HG03575 (cell line): ENCODE results near the gene DCUN1D2.
"Not testable (repeated sequence)": the region's sequence is repeated elsewhere in the genome, so short reads cannot be mapped to it uniquely, and the experiment has no call there.

ENCODE experiments used
- ATAC-seq: cut with Tn5 transposase; IDR thresholded peaks from one replicate; pipeline ENCODE4 v1.9.1; 2021; ENCODE audit not compliant: unreplicated experiment, insufficient number of reproducible peaks, low FRiP score; ENCODE audit errors: extremely low read depth

The DCUN1D2 gene

DNA sequence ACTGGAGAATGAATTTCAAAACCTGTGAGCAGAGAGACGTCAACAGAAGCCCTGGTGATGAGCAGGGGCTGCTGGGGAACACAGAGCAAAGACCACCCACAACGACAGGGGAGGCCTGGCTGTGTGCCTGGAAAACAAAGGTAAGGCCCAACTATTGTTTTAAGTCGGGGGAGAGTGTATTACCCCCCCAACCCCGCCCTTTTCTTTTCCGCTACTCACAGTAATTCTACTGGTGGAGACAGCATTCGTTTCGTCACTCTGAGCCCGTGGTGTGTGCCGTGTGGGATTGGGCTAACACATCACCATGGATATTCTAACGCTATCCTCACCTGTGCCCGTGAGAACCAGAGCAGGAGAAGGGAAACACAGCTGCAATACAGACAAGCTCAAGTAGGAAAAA is 18.7 kb downstream of the DCUN1D2 start:
- ATAC-seq = no peak

DNA sequence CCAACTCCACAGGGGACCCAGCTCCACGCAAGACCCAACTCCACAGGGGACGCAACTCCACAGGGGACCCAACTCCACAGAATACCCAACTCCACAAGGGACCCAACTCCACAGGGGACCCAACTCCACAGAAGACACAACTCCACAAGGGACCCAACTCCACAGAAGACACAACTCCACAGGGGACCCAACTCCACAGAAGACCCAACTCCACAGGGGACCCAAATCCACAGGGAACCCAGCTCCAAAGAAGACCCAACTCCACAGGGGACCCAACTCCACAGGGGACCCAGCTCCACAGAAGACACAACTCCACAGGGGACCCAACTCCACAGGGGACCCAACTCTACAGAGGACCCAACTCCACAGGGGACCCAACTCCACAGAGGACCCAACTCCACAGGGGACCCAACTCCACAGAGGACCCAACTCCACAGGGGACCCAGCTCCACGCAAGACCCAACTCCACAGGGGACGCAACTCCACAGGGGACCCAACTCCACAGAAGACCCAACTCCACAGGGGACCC is 19.8 kb downstream of the DCUN1D2 start:
- not testable (repeated sequence) for ATAC-seq

DNA sequence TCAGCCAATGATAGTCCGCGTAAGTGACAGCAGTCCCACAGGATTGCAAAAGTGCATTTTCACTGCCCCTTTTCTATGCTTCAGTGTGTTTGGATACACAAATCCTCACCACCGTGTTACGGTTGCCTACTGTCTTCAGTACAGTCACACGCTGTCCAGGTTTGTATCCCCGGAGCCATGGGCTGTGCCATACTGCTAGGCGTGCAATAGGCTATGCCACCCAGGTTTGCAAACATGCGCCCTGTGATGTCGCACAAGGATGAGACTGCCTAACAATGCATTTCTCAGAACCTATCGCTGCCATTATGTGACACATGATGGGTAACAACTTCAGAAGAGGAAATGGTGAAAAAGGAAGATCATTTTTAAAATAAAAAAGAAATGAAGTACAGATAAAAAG is 20.4 kb downstream of the DCUN1D2 start:
- no peak for ATAC-seq

DNA sequence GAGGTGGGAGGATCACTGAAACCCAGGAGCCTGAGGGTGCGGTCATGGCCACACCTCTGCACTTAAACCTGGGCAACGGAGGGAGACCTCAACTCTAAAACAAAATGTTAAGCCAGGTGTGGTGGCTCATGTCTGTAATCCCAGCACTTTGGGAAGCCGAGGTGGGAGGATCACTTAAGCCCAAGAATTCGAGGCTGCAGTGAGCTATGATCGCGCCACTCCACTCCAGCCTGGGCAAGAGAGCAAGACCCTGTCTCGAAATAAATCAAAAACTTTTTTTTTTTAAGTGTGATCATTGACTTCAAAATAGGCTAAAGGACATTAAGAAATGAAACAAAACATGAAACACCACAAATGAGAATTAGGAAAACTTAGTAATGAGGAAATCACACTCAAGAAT is 20.9 kb downstream of the DCUN1D2 start:
- no peak for ATAC-seq

DNA sequence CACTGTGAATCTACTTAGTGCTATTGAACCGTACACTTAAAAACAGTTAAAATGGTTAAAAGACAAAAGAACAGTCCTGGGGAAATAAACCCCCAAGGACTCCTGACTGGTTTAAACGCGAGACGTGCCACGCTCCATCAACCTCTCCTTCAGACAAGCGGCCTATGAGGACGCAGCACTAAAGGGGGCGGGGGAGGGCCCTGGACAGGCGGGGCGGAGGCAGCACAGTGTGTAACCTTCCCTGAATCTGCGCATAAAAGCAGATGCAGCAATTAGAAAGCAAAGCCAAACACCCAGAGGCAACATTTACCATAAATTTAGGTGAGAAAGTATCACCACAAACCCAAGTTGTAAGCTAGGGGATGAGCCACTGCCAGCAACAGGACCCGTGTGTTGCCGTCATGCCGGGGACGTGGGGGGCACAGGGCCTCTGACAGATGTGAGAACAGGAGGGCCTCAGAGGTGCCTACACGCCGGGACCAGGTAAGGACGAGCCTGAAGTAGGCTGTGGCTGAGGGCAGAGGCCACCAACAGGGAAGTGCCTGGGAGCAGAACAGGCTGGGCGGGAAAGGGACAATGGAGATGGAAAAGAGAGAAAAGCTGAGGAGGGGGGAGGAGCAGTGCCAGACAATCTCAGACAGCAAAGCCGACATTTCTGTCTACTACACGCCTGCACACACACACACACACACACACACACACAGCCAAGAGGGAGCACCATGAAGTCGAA is 21.9 kb downstream of the DCUN1D2 start:
- no peak for ATAC-seq

DNA sequence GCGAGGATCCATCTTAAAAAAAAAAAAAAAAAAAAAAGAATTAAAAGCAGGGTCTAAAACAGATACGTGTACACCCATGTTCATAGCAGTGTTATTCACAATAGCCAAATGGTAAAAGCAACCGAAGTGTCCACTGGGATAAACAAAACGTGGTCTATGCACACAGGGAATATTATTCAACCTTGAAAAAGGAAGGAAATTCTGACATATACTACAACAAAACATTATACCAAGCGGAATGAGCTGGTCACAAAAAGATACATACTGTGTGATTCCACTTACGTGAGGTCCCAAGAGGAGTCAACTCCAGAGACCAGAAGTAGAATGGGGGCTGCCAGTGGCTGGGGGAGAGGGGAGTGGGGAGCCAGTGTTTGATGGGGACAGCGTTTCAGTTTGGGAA is 22.5 kb downstream of the DCUN1D2 start:
- ATAC-seq = no peak

DNA sequence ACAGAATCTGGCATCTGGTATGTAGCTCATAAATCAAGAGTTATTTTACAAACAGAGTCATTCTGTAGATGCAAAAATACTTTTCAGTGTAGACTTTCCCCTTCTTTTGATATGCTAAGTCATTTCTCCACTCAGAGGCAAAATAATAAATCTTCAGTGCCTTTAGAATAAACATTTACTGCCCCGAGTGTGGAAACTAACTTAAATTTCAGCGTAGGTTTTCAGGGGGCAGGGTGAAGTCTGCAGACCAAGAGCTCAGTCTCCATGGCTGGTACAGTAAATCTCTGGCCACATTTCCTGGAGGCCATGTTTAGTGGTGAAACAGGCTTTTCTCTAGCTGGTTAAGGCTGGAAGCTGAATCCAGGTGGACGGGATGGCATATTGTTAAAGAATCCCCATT is 24.1 kb downstream of the DCUN1D2 start:
- no peak for ATAC-seq

DNA sequence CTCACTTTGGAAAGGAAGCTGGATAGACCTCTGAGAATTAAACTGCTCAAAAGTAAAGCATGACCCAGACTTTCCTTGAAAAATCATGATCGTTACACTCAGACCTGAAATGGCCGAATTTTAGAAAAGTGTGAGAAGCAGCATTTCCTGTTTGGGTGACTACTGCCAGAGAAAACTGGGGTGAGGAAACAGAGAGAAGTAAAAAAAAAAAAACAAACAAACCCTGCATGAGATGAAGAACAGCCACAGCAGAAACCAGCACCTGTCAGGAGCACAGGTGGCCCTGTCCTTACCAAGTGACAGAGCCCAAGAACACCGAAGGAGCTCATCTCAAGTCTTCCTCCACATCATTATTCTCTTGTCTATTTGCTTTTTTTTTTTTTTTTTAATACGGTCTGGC is 25.2 kb downstream of the DCUN1D2 start:
- no peak for ATAC-seq

DNA sequence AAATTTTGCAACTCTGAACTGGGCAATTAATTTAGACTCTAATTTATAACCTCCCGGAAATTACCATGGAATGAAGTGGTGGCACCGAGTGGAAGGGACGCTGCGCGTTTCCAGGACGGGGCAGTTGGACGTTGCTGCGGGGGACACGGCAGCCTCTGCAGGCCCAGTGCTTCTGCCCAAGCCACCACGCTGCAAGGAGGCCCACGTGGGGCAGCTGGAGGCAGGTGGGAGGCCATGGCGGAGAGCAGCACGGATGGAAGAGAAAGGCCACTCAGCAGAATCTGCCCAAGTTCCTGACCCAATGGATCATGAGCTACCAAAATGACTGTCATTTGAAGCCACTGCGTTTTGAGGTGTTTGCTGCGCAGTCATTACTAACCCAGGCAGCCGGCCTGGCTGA is 26.0 kb downstream of the DCUN1D2 start:
- no peak for ATAC-seq

DNA sequence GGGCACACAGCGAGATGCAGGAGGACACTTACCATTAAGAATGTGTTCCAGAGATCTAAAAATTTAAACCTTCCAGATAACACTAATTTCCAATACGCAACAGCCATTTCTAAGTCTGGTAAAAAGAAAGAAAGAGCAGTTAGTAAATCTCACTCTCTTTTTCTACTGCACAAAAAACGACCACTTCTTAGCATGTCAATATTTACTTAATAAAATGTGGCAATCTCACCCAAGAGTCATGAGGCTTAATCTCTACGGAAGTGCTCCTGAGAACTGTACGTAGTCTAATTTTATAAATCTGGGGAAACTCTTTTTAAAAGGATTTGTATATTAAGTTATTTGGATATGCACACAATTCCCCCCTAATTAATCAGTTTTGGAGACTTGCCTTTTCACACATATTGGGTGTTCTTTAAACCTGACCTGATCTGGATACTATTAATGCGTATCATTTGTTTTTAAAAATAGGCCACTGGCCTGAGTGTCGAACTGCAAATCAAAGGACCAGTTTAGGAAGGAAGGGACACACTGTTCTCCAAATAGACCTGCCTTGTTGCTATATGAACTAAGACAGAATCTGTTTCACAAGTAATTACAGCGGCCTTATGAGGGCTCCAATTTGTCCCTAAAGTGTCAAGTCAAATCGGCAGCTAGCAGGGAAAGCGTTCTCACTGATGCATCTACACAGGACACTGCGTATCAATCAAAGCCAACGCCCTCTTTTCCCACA is 29.3 kb downstream of the DCUN1D2 start:
- ATAC-seq = no peak

DNA sequence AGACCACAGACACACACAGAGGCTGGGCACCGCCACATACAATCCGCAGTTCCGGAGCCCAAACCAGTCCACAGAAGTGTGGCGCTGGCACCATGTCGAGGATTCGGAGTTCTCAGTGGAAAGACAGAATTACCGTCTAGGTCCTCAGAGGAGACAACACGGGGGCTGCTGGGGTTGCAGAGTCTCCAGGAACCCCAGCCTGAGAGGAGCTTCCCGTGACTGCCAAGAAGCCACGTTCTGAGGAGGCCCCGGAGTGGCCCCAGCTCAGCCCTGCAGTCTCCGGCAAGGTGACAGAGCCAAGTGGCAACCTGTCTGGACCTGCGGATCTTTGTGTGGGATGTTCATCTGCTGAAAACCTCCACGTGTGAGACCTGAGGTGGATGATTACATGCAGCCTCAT is 29.9 kb downstream of the DCUN1D2 start:
- no peak for ATAC-seq

DNA sequence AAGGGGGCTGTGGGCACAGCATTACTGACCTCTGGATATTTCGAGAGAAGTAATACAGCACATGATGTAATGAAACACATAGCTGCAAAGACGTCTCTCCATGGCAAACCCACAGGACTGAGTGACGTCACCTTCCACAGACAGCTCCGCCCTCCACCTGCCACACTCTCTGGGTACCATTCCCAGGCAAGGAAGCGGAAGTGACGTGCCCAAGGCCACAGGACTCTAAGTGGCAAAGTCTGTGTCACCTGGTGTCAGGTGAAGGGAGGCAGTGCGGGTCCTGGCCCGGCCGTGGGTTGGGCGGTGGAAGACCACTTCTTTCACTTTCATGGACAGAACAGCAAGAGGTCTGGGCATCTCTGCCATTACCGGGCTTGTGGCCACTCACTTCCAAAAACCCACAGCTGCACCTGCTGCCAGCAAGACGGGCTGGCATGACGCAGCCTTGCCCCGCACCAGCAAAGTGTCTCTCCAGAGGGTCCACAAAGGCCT is 30.4 kb downstream of the DCUN1D2 start:
- no peak for ATAC-seq

DNA sequence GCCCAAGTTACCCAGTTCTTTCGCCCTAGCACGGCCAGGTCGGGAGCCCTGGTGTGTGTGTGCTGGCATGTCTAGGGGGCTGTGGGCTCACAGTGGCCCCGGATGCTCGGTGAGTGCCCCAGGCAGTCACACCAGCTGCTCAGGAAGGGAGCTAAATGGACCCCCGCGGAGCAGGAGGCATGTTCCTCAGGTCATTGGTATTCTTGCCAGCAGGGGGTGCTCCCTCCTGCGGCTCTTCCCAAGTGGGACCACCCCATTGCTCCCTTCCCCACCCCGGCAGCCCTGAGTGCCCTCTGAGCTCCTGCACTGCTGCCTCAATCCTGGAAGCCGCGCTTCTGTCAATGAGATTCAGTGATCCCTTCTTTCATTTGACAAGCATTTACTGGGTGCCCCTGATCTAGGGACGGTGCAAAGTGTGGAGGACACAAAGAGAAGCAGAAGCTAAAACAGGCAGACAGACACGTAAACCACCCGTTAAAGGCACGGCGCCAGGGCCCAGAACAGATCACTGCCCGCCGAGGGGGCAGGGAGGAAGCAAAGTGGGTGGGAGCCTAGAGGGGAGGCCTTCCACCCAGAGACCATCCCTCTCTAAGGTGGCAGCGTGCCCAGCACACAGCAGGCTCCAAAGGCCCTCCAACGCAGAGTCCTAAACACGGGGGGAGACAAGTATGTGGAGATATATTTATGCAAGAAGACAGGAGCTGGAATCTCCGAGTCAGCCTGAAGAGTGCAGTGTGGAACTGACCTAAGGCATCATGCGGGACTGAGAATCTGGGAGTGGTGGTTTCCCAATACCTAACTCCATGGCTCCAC is 32.1 kb downstream of the DCUN1D2 start:
- ATAC-seq = no peak

DNA sequence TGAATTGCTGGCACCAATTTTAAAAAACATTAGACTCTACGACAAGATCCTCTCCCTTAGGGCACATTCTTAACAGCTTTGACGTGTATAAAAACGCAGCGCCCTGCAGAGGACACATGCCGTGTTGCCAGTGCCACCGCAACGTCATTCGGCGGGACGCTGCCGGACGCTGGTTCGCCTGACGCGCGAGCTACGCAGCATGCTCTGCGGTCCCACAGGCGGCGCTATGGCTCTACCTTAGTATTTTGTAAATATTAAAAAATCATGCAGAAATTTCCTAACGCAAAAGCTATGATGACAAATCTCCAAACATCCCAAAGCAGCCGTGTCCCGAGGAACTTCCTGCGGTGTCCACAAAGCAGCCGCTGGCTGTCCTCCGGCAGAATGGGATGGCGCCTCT is 33.0 kb downstream of the DCUN1D2 start:
- no peak for ATAC-seq

DNA sequence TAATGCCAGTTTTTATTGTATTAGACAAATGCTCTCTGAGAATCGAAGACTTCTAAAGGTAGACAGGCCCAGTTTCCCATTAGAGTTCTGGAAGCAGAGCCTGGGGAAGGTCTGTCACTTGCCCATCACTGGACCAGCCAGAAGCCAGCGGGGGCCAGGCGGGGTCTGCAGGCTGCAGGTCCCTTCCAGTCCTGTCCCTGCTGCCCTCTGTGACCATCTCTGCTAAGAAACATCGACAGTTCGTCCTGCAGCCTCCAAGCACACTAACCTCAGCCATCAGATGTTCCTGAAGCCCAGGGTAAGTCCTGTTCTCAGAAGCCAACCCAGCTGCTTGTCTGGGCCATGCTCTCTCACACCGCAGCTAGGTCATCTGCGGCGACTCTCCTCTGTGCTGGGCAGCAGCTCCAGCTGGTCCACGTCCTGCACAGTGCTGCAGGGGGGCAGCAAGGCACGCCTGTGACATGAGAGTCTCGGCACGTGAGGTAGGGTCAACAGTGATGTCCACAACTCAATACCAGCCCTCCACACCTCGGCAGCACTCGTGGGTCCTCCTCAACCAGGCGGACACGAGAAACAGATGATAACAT is 34.3 kb downstream of the DCUN1D2 start:
- ATAC-seq = no peak

DNA sequence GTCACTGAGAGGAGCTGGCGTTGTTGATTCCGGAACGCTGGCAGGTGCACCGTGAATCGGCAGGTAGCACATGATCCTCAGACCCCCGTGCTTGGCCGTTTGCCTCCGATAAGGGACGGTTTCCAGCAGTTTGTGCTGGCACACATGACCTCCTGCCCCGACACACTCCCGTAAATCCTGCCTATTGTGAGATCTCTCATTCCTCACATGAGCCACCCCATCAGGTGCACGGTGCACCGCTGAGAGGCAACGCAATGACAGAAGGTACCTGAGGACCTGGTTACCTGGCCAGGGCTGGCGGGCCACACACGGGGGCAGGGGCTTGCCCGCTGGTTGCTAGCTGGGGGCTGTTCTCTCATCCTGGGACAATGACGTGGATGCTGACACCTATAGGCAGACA is 35.1 kb downstream of the DCUN1D2 start:
- ATAC-seq = no peak

DNA sequence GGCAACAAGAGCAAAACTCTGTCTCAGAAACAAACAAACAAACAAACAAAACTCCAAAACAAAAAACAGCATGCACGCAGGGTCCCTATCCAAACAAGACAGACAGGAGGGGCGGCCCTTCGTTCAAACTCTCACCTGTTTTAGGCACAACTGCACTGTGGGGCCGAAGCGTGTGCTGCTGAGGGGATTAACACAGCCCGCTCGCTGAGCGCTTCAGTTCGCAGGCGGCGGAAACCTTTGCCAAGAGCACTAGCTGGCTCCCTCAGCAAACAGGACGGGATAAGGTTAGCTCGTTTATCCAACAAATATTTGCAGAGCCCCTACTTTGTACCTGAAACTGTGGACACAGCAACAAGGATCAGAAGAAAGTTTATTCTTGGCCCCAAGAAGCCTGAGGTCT is 35.6 kb downstream of the DCUN1D2 start:
- no peak for ATAC-seq

DNA sequence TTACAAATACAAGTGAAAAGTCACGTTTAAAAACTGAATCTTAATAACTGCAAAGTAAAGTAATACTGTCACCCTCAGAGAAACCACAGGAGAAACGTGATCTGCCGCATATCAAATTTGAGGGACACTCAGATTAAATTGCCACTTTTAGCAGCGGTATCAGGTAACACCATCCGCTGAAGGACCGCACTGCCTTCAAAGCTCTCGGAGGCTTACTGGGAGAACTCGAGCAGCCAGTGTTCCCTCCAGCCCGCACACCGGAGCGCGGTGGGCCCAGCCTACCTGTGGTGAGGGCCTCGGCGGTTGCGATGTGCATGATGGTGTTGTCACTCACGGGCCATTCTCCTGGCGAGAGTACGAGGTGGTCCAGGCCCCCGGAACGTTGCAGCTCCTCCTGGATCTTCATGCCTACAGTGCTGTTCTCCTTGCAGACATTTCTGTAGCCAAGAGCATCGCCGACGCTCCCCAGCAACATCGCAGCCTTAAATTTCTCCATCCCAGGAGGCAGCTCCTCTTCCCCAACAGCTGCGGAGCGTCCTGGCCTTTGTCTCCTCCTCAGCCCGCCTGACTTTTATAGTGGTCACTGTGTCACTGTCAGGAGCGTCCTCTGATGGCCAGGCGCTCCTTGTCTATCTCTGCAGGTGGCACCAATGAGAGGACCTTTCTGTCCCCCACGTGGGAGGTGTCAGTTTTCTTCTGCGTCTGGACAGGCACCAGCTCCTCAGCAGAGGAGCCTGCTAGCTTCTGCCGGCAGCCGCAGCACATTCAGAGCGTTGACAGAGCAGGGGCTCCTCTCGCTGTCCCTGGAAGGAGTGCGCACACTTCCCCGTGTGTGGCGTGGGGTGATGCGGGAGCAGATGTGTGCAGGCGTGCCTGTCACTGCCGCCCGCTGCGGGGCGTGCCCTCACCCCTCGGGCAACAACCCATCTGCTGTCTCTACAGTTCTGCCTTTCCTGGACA is 37.3 kb downstream of the DCUN1D2 start, which contains the start of gene ADPRHL1:
TSS of gene ADPRHL1 (minus strand) at position 547 of the 960 bp plus-strand sequence. CDS start at position 496, 51 bp downstream.
- ATAC-seq = no peak
